Lung (tissue), 12 donors: ENCODE measurements around the gene CHTF8. TPM values are rescaled to one million over a fixed set of nuclear protein-coding genes. Genes with fewer than 3 reads are reported as not detected.

Experiments used
- ATAC-seq: fragments of 200-7000 bp; cut with Tn5 transposase; one replicate; pipeline ENCODE4 v1.9.1; 2020; ENCODE audit warnings: moderate number of reproducible peaks; ENCODE audit not compliant: insufficient read depth, low FRiP score
- DNase-seq, 3 donors: peaks; one replicate each; pipeline ENCODE4 v3.0.0-alpha.2; 2013 to 2017
- H3K27ac ChIP-seq, 2 donors: one replicate each; pipeline ENCODE4 v1.5.1; 2013; ENCODE audit warnings: mild to moderate bottlenecking in 2 of 2, moderate library complexity in 2 of 2, control low read depth in 1 of 2, inconsistent platforms in 1 of 2, low read depth in 1 of 2, low read length in 1 of 2
- H3K27me3 ChIP-seq, 3 donors: one replicate each; pipeline ENCODE4 v1.5.1; 2013; ENCODE audit warnings: low read length in 2 of 3; ENCODE audit not compliant: control insufficient read depth in 3 of 3, insufficient read depth in 3 of 3
- H3K36me3 ChIP-seq, 4 donors: one replicate each; pipeline ENCODE4 v1.5.1; 2013; ENCODE audit warnings: low read length in 4 of 4, mild to moderate bottlenecking in 1 of 4, moderate library complexity in 1 of 4; ENCODE audit not compliant: control insufficient read depth in 4 of 4, insufficient read depth in 4 of 4
- H3K4me1 ChIP-seq, 5 donors: one replicate each; pipeline ENCODE4 v1.5.1; 2013; ENCODE audit warnings: low read length in 5 of 5, mild to moderate bottlenecking in 2 of 5, moderate library complexity in 1 of 5; ENCODE audit not compliant: control insufficient read depth in 5 of 5, insufficient read depth in 5 of 5
- H3K4me3 ChIP-seq: one replicate; pipeline ENCODE4 v1.5.1; 2013; ENCODE audit warnings: mild to moderate bottlenecking, control low read depth, moderate library complexity
- H3K9ac ChIP-seq, 2 donors: one replicate each; pipeline ENCODE4 v1.5.1; 2013; ENCODE audit warnings: low read length in 2 of 2, control low read depth in 1 of 2; ENCODE audit not compliant: insufficient read depth in 1 of 2
- H3K9me3 ChIP-seq, 4 donors: one replicate each; pipeline ENCODE4 v1.5.1; 2013; ENCODE audit warnings: low read length in 3 of 4, mild to moderate bottlenecking in 1 of 4, moderate library complexity in 1 of 4; ENCODE audit not compliant: control insufficient read depth in 4 of 4, insufficient read depth in 3 of 4
- CTCF ChIP-seq: IDR thresholded peaks from 2 replicates; pipeline ENCODE4 v1.5.1; 2012; ENCODE audit warnings: mild to moderate bottlenecking; ENCODE audit errors: control extremely low read depth, extremely low read depth
- WGBS, 2 donors: extraction: QIAGEN DNeasy Blood & Tissue Kit; methylation state at CpG; one replicate each; pipeline ENCODE4 v1.1.7; 2013; 5-methylcytosine and 5-hydroxymethylcytosine counted together
- polyA plus RNA-seq, 2 donors: library from polyadenylated mRNA; stranded (reverse); fragments of 200-250 nt; gene quantifications; one replicate each; pipeline ENCODE4 v1.2.1, GENCODE V29; 2013
- total RNA-seq, 2 donors: library from RNA; depleted of rRNA in 1 of 2; stranded (reverse); fragments of >200 nt in 1 of 2; gene quantifications; one replicate each; pipeline ENCODE4 v1.2.1, GENCODE V29; 2014 to 2021
- donor health status: control.
- donor health status: control.
- donor health status: Bipolar disorder and iron deficiency.
- donor health status: healthy.
- donor health status: DM: yes; HTN: yes; CAD: no.

CHTF8 gene
- total and polyA plus RNA-seq, 4 donors = 26.0 to 101 (median 81.5) TPM

GRCh38 chr16:69116256-69116875 lies 16.0 kb downstream of the CHTF8 start:
- Histone ChIP-seq H3K9ac (no peak overlapping the region), H3K27ac (peak overlapping the region in 1 of 2 donors; percentile 25), H3K27me3 (no peaks in the 10 kb centered on the region), H3K4me3 (no peak overlapping the region), H3K4me1 (peaks cover 0 to 4% (median 0%) of the 10 kb centered on the region in 5 donors), H3K36me3 (peaks cover 12 to 53% (median 32%) of the 10 kb centered on the region in 4 donors), H3K9me3 (no peaks in the 10 kb centered on the region)
- no peak for TF ChIP-seq CTCF
- 84 to 95% methylated on average over 7 of the region's 7 CpGs for WGBS, 2 donors
- DNase-seq (no peak), ATAC-seq (no peak)

GRCh38 chr16:69115837-69116236 lies 16.6 kb downstream of the CHTF8 start:
- Histone ChIP-seq H3K27me3 (no peaks in the 10 kb centered on the region), H3K4me1 (peaks cover 0 to 4% (median 0%) of the 10 kb centered on the region in 5 donors), H3K9ac (no peak overlapping the region), H3K4me3 (no peak overlapping the region), H3K9me3 (no peaks in the 10 kb centered on the region), H3K27ac (no peak overlapping the region), H3K36me3 (peaks cover 10 to 49% (median 31%) of the 10 kb centered on the region in 4 donors)
- WGBS, 2 donors = 65 to 86% methylated on average over 1 of the region's 1 CpG
- TF ChIP-seq CTCF = no peak
- no peak for ATAC-seq
- DNase-seq = no peak

- no peak overlapping the region for H3K4me3 ChIP-seq
- WGBS, 2 donors = 95 to 96% methylated on average over 5 of the region's 5 CpGs
- DNase-seq (no peak), ATAC-seq (no peak)
- peaks cover 0 to 4% (median 0%) of the 10 kb centered on the region in 5 donors for H3K4me1 ChIP-seq
- peaks cover 5 to 45% (median 31%) of the 10 kb centered on the region in 4 donors for H3K36me3 ChIP-seq
- H3K27me3 ChIP-seq = no peaks in the 10 kb centered on the region
- no peak overlapping the region for H3K9ac ChIP-seq
- TF ChIP-seq CTCF = no peak
- H3K27ac ChIP-seq = no peak overlapping the region
- no peaks in the 10 kb centered on the region for H3K9me3 ChIP-seq
Measured at GRCh38 chr16:69115361-69115760, 17.0 kb downstream of the CHTF8 start.

- peaks cover 4 to 41% (median 29%) of the 10 kb centered on the region in 4 donors for H3K36me3 ChIP-seq
- WGBS, 2 donors = 95 to 98% methylated on average over 6 of the region's 6 CpGs
- no peak for TF ChIP-seq CTCF
- H3K27ac ChIP-seq = no peak overlapping the region
- H3K4me1 ChIP-seq = peaks cover 0 to 4% (median 0%) of the 10 kb centered on the region in 5 donors
- no peak overlapping the region for H3K9ac ChIP-seq
- no peak for ATAC-seq
- no peaks in the 10 kb centered on the region for H3K27me3 ChIP-seq
- no peaks in the 10 kb centered on the region for H3K9me3 ChIP-seq
- no peak for DNase-seq
- no peak overlapping the region for H3K4me3 ChIP-seq
Measured at GRCh38 chr16:69114976-69115355, 17.4 kb downstream of the CHTF8 start.
